Thyroid gland (tissue), 4 donors: ENCODE results near the gene FHOD3.

Experiments used
- CTCF ChIP-seq, 6 experiments: fragments of 200-600 bp in 3 of 6; fragments of 450-650 bp in 3 of 6; sonication (generic) in 3 of 6; IDR thresholded peaks; one replicate each; pipeline ENCODE4 v1.5.1; 2016 to 2019; ENCODE audit warnings: antibody characterized with exemption in 6 of 6, mild to moderate bottlenecking in 2 of 6, inconsistent platforms in 1 of 6, moderate library complexity in 1 of 6
- POLR2A ChIP-seq, 2 donors: fragments of 450-650 bp; IDR thresholded peaks; one replicate each; pipeline ENCODE4 v1.6.1; 2017; ENCODE audit warnings: antibody characterized with exemption in 2 of 2, mild to moderate bottlenecking in 2 of 2, moderate library complexity in 1 of 2

- TF ChIP-seq POLR2A (IDR thresholded peaks at IDR 0.05) = no peak
- no peak for TF ChIP-seq CTCF (IDR thresholded peaks at IDR 0.05)
Measured at GRCh38 chr18:36493349-36494159, 196.0 kb downstream of the FHOD3 start.
